H1 (cell line): Measurements from ENCODE around the gene KCNK4. TPM values are rescaled to one million over a fixed set of nuclear protein-coding genes. Genes with fewer than 3 reads are reported as not detected.

Experiments
- CTCF ChIA-PET: fragments of 300-600 bp; sonication (Branson Sonifier 250); formaldehyde crosslinking; loops from one replicate; lab custom pipeline; 2021; ENCODE audit not compliant: partially characterized antibody; lab: Charles Lee
- POLR2A ChIA-PET: fragments of 300-600 bp; sonication (Branson Sonifier 250); formaldehyde crosslinking; loops from one replicate; lab custom pipeline; 2021; ENCODE audit warnings: inconsistent platforms; ENCODE audit not compliant: partially characterized antibody; lab: Charles Lee
- DNase-seq, 2 experiments: peaks; one replicate each; pipeline versions ENCODE4 v3.0.0 to v3.0.0-alpha.2; 2010 to 2022; ENCODE audit warnings: low spot score in 2 of 2, low read depth in 1 of 2, mixed read lengths in 1 of 2
- FAIRE-seq: peaks from 2 replicates; lab custom pipeline; 2011; peaks lifted over from hg19 to GRCh38; lab: Jason Lieb, UNC
- H2AFZ ChIP-seq: 2 replicates; pipeline ENCODE4 v1.8.1; 2012; ENCODE audit warnings: low read length, inconsistent platforms
- H2AK5ac ChIP-seq: 2 replicates; pipeline ENCODE4 v1.6.1; 2013; ENCODE audit warnings: low read depth, low read length
- H2BK120ac ChIP-seq: replicated peaks from 2 replicates; pipeline ENCODE3; 2013; ENCODE audit warnings: low read depth, low read length, inconsistent platforms
- H2BK12ac ChIP-seq: 2 replicates; pipeline ENCODE4 v1.6.1; 2013; ENCODE audit warnings: low read depth, low read length
- H2BK15ac ChIP-seq: 2 replicates; pipeline ENCODE4 v1.6.1; 2013; ENCODE audit warnings: low read length
- H2BK20ac ChIP-seq: 2 replicates; pipeline ENCODE4 v1.6.1; 2013; ENCODE audit warnings: low read length
- H2BK5ac ChIP-seq: 2 replicates; pipeline ENCODE4 v1.6.1; 2013; ENCODE audit warnings: low read depth, low read length
- H3K14ac ChIP-seq: 2 replicates; pipeline ENCODE4 v1.6.1; 2013; ENCODE audit warnings: inconsistent platforms; ENCODE audit not compliant: insufficient read length
- H3K18ac ChIP-seq: 2 replicates; pipeline ENCODE4 v1.6.1; 2013; ENCODE audit warnings: low read length; ENCODE audit errors: extremely low read depth
- H3K23ac ChIP-seq: 2 replicates; pipeline ENCODE4 v1.6.1; 2013; ENCODE audit warnings: inconsistent platforms; ENCODE audit not compliant: insufficient read length
- H3K23me2 ChIP-seq: 2 replicates; pipeline ENCODE4 v1.6.1; 2013; ENCODE audit warnings: low read depth, low read length
- H3K27ac ChIP-seq: 2 replicates; pipeline ENCODE4 v1.6.1; 2011; ENCODE audit warnings: low read depth, low read length, inconsistent platforms
- H3K27me3 ChIP-seq, 4 experiments: replicated peaks in 1 of 4; 1 replicate in 1 of 4; 2 replicates in 3 of 4; pipeline versions ENCODE4 v1.6.1 to v1.8.1; 2011 to 2013; ENCODE audit warnings: low read length in 3 of 4, mild to moderate bottlenecking in 3 of 4, inconsistent platforms in 2 of 4, mixed read lengths in 2 of 4, moderate library complexity in 1 of 4; ENCODE audit not compliant: control insufficient read depth in 3 of 4, insufficient read depth in 3 of 4; ENCODE audit errors: extremely low read depth in 1 of 4
- H3K36me3 ChIP-seq, 4 experiments: 2 replicates each; pipeline versions ENCODE4 v1.6.1 to v1.8.1; 2011 to 2013; ENCODE audit warnings: mild to moderate bottlenecking in 4 of 4, low read length in 3 of 4, moderate library complexity in 2 of 4, control low read depth in 1 of 4, inconsistent platforms in 1 of 4; ENCODE audit not compliant: insufficient read depth in 4 of 4, control insufficient read depth in 2 of 4
- H3K4ac ChIP-seq: replicated peaks from 2 replicates; pipeline ENCODE3; 2013; ENCODE audit warnings: low read length, low read depth, mixed read lengths, inconsistent platforms; ENCODE audit not compliant: insufficient read length
- H3K4me1 ChIP-seq, 4 experiments: replicated peaks in 1 of 4; 1 replicate in 1 of 4; 2 replicates in 3 of 4; pipeline versions ENCODE4 v1.6.1 to v1.8.1; 2011 to 2013; ENCODE audit warnings: low read length in 3 of 4, inconsistent platforms in 2 of 4, mixed read lengths in 1 of 4; ENCODE audit not compliant: insufficient read depth in 4 of 4, control insufficient read depth in 3 of 4
- H3K4me2 ChIP-seq, 2 experiments: 2 replicates each; pipeline versions ENCODE4 v1.6.1 to v1.8.1; 2011 to 2013; ENCODE audit warnings: low read depth in 2 of 2, low read length in 2 of 2, control low read depth in 1 of 2, inconsistent platforms in 1 of 2, mild to moderate bottlenecking in 1 of 2; ENCODE audit not compliant: insufficient read depth in 1 of 2
- H3K4me3 ChIP-seq, 4 experiments: fragments of 200-600, 300-600 bp in 1 of 4; sonication (generic), shearing (Covaris generic), sonication (Bioruptor Twin) in 1 of 4; 2 replicates each; pipeline versions ENCODE4 v1.5.1 to v1.8.1; 2011 to 2016; ENCODE audit warnings: low read length in 4 of 4, low read depth in 3 of 4, control low read depth in 2 of 4, inconsistent platforms in 2 of 4, mild to moderate bottlenecking in 2 of 4, mixed read lengths in 1 of 4, moderate library complexity in 1 of 4; ENCODE audit not compliant: insufficient read depth in 2 of 4; ENCODE audit errors: extremely low read depth in 1 of 4
- H3K56ac ChIP-seq: replicated peaks from 2 replicates; pipeline ENCODE3; 2013; ENCODE audit warnings: low read depth, mild to moderate bottlenecking, mixed read lengths, low read length, inconsistent platforms; ENCODE audit not compliant: insufficient read length
- H3K79me1 ChIP-seq: 2 replicates; pipeline ENCODE4 v1.6.1; 2013; ENCODE audit warnings: low read depth, low read length, control low read depth
- H3K79me2 ChIP-seq, 2 experiments: 2 replicates each; pipeline versions ENCODE4 v1.6.1 to v1.8.1; 2012 to 2013; ENCODE audit warnings: low read length in 2 of 2, mild to moderate bottlenecking in 2 of 2, inconsistent platforms in 1 of 2; ENCODE audit not compliant: insufficient read depth in 2 of 2, control insufficient read depth in 1 of 2
- H3K9ac ChIP-seq, 4 experiments: replicated peaks in 1 of 4; 1 replicate in 1 of 4; 2 replicates in 3 of 4; pipeline versions ENCODE4 v1.6.1 to v1.8.1; 2011 to 2013; ENCODE audit warnings: low read depth in 3 of 4, low read length in 3 of 4, control low read depth in 2 of 4, mild to moderate bottlenecking in 2 of 4, moderate library complexity in 2 of 4, inconsistent platforms in 1 of 4; ENCODE audit errors: extremely low read depth in 1 of 4
- H3K9me3 ChIP-seq, 2 experiments: 2 replicates each; pipeline versions ENCODE4 v1.6.1 to v1.8.1; 2012 to 2013; ENCODE audit warnings: mild to moderate bottlenecking in 2 of 2, moderate library complexity in 2 of 2, control low read depth in 1 of 2, inconsistent platforms in 1 of 2, low read depth in 1 of 2, low read length in 1 of 2, mixed read lengths in 1 of 2; ENCODE audit not compliant: insufficient read depth in 2 of 2
- H4K20me1 ChIP-seq, 2 experiments: replicated peaks in 1 of 2; 2 replicates each; pipeline versions ENCODE3 to v1.8.1; 2011 to 2013; ENCODE audit warnings: inconsistent platforms in 2 of 2, low read length in 2 of 2, mild to moderate bottlenecking in 1 of 2; ENCODE audit not compliant: insufficient read depth in 2 of 2, control insufficient read depth in 1 of 2
- H4K5ac ChIP-seq: 2 replicates; pipeline ENCODE4 v1.6.1; 2013; ENCODE audit warnings: low read length, low read depth, mixed read lengths, inconsistent platforms; ENCODE audit not compliant: insufficient read length
- H4K8ac ChIP-seq: 2 replicates; pipeline ENCODE4 v1.8.0; 2013; ENCODE audit warnings: mild to moderate bottlenecking, moderate library complexity, low read length, inconsistent platforms; ENCODE audit not compliant: insufficient read depth; ENCODE audit errors: extremely low read depth
- H4K91ac ChIP-seq: replicated peaks from 2 replicates; pipeline ENCODE3; 2013; ENCODE audit warnings: low read length, mixed read lengths, inconsistent platforms; ENCODE audit not compliant: insufficient read length
- CBX8 ChIP-seq: fragments of 300-800, 300-1000 bp; sonication (generic); IDR thresholded peaks from 2 replicates; pipeline ENCODE4 v1.7.1; 2016; ENCODE audit warnings: low read depth, low read length, borderline replicate concordance
- CEBPB ChIP-seq: IDR thresholded peaks from 2 replicates; pipeline ENCODE4 v1.6.1; 2012; ENCODE audit warnings: low read depth, low read length
- EGR1 ChIP-seq: IDR thresholded peaks from 2 replicates; pipeline ENCODE4 v1.6.1; 2011; ENCODE audit warnings: low read depth, low read length, borderline replicate concordance
- GABPA ChIP-seq: IDR thresholded peaks from 2 replicates; pipeline ENCODE4 v1.6.1; 2011; ENCODE audit warnings: mild to moderate bottlenecking, low read length, moderate library complexity, borderline replicate concordance; ENCODE audit not compliant: insufficient read depth
- KDM4A ChIP-seq: IDR thresholded peaks from one replicate; pipeline ENCODE4 v1.7.1; 2012; ENCODE audit warnings: low read depth, mild to moderate bottlenecking, moderate library complexity, low read length, inconsistent platforms; ENCODE audit not compliant: severe bottlenecking
- MAFK ChIP-seq: IDR thresholded peaks from 2 replicates; pipeline ENCODE4 v1.6.1; 2012; ENCODE audit warnings: low read depth, mild to moderate bottlenecking, improper control_type of control experiment, low read length
- POLR2AphosphoS5 ChIP-seq: IDR thresholded peaks from 2 replicates; pipeline ENCODE4 v1.6.1; 2011; ENCODE audit warnings: low read depth, low read length
- RNF2 ChIP-seq: fragments of 200-900, 300-1000 bp; sonication (generic); IDR thresholded peaks from 2 replicates; pipeline ENCODE4 v1.7.1; 2016; ENCODE audit warnings: borderline replicate concordance, low read depth, mild to moderate bottlenecking, antibody characterized with exemption, low read length; ENCODE audit not compliant: poor library complexity, severe bottlenecking; ENCODE audit errors: missing control alignments
- WGBS, 2 experiments: shearing (Covaris generic) in 1 of 2; methylation state at CpG; one replicate each; pipeline versions ENCODE4 v1.1.6 to v1.1.7; 2013 to 2015; ENCODE audit warnings: low lambda C conversion rate in 2 of 2, mixed read lengths in 2 of 2, inconsistent platforms in 1 of 2, low coverage in 1 of 2, missing lambda C conversion rate in 1 of 2; ENCODE audit not compliant: insufficient replicate concordance in 2 of 2, insufficient coverage in 1 of 2, insufficient read length in 1 of 2; ENCODE audit errors: extremely low coverage in 1 of 2, missing lambda C conversion rate in 1 of 2; 5-methylcytosine and 5-hydroxymethylcytosine counted together
- polyA plus RNA-seq, 7 experiments: library from polyadenylated mRNA; depleted of rRNA in 3 of 7; stranded (reverse) in 5 of 7; unstranded in 2 of 7; fragments of >200 nt in 5 of 7; fragments of 200-250 nt in 2 of 7; gene quantifications; 1 replicate in 5 of 7; 2 replicates in 1 of 7; 4 replicates in 1 of 7; pipeline versions ENCODE4 v1.2.1 to v1.2.3, GENCODE V29; 2011 to 2013; ENCODE audit warnings: missing spikeins in 2 of 7, mixed read lengths in 2 of 7
- total RNA-seq: library from RNA; stranded (reverse); fragmentation: NEBNext Ultra II Directional; extraction: Animal tissue kit (Norgen Biotek cat#: 25700); gene quantifications from 2 replicates; pipeline ENCODE4 v1.2.1, GENCODE V29; 2021
- TF ChIP-seq, protein P1 (sequence below): IDR thresholded peaks from 2 replicates; pipeline ENCODE4 v1.6.1; 2012; ENCODE audit warnings: inconsistent platforms
- TF ChIP-seq, protein P2 (sequence below): IDR thresholded peaks from 2 replicates; pipeline ENCODE4 v1.6.1; 2012; ENCODE audit warnings: low read length, inconsistent platforms

The KCNK4 gene
- total and polyA plus RNA-seq, 2 of the 8 experiments (the other 6 are each of a cell fraction or from before 2014, with no cell fraction given) = 0.19 TPM; not detected in 1

DNA sequence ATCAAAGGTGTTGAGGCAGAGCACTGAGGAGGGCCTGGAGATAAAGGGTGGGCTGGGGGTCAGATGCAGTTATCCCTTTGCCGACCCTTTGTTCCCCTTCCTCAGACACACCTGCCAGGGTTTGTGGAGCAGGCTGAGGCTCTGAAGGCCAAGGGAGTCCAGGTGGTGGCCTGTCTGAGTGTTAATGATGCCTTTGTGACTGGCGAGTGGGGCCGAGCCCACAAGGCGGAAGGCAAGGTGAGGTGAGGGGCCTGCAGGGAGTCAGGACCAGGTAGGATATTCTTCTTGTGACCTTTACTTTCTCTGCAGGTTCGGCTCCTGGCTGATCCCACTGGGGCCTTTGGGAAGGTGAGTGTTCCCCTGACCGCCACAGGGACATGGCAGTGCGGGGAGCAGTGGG lies 29.5 kb downstream of the KCNK4 start:
- Histone ChIP-seq H4K91ac (no peak overlapping the region), H3K27me3 (no peaks in the 10 kb centered on the region), H3K23me2 (peaks cover 5% of the 10 kb centered on the region; the same call in 1 of the 2 replicates), H3K9me3 (no peaks in the 10 kb centered on the region), H2BK120ac (no peak overlapping the region), H3K79me1 (peaks cover 7% of the 10 kb centered on the region; the same call in 1 of the 2 replicates), H3K4me3 (no peak overlapping the region), H3K36me3 (peaks cover under 1 to 20% (median 4%) of the 10 kb centered on the region in 4 experiments; a peak in 6 of 8 replicates), H3K14ac (no peak overlapping the region), H3K56ac (no peak overlapping the region), H3K9ac (no peak overlapping the region), H2BK15ac (no peak overlapping the region), H3K27ac (no peak overlapping the region), H2AK5ac (no peak overlapping the region), H3K4me1 (peaks cover 1 to 13% (median 7%) of the 10 kb centered on the region in 4 experiments; a peak in 6 of 7 replicates), H3K18ac (no peak overlapping the region), H4K20me1 (peaks cover 0 to 3% of the 10 kb centered on the region in 2 experiments), H3K4me2 (no peak overlapping the region), H3K4ac (no peak overlapping the region), H2BK5ac (no peak overlapping the region), H4K8ac (no peak overlapping the region), H2BK12ac (no peak overlapping the region), H2AFZ (no peak overlapping the region), H3K23ac (no peak overlapping the region), H2BK20ac (no peak overlapping the region), H3K79me2 (peaks cover 0 to 15% of the 10 kb centered on the region in 2 experiments; a peak in 1 of 4 replicates), H4K5ac (no peak overlapping the region)
- TF ChIP-seq GABPA (no peak), MAFK (no peak), KDM4A (no peak), EGR1 (no peak), RNF2 (no peak), POLR2AphosphoS5 (no peak), CBX8 (no peak), CEBPB (no peak)
- TF ChIP-seq, protein P1, sequence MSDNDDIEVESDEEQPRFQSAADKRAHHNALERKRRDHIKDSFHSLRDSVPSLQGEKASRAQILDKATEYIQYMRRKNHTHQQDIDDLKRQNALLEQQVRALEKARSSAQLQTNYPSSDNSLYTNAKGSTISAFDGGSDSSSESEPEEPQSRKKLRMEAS = no peak
- TF ChIP-seq, protein P2, sequence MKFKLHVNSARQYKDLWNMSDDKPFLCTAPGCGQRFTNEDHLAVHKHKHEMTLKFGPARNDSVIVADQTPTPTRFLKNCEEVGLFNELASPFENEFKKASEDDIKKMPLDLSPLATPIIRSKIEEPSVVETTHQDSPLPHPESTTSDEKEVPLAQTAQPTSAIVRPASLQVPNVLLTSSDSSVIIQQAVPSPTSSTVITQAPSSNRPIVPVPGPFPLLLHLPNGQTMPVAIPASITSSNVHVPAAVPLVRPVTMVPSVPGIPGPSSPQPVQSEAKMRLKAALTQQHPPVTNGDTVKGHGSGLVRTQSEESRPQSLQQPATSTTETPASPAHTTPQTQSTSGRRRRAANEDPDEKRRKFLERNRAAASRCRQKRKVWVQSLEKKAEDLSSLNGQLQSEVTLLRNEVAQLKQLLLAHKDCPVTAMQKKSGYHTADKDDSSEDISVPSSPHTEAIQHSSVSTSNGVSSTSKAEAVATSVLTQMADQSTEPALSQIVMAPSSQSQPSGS = no peak
- POLR2A ChIA-PET = interaction anchor here (0.6 to 6.6 kb wide), 4 partner anchors 9 to 24 kb away, joined by 3 to 38 read pairs (median 8); no protein-coding TSS in a partner anchor
- FAIRE-seq = no peak
- DNase-seq = no peak
- WGBS, 2 experiments = 90% methylated on average over 7 of the region's 7 CpGs; no CpG with 5 or more reads in 1 of the 2 experiments
- CTCF ChIA-PET = interaction anchor here (1.8 to 20.8 kb wide), 2 partner anchors 17 to 20 kb away, joined by 4 to 614 read pairs; partner anchors contain the start of gene CCDC88B
